Keratinocyte (primary cell): ENCODE measurements around the gene GTF3C6. TPM values are rescaled to one million over a fixed set of nuclear protein-coding genes. Genes with fewer than 3 reads are reported as not detected.
"Not testable (repeated sequence)": the region's sequence is repeated elsewhere in the genome, so short reads cannot be mapped to it uniquely, and the experiment has no call there.

ENCODE experiments used
- DNase-seq: peaks from one replicate; pipeline ENCODE4 v3.0.0-alpha.2; 2011; ENCODE audit warnings: low read depth, missing footprints, low spot score
- FAIRE-seq: peaks from 2 replicates; lab custom pipeline; 2011; peaks lifted over from hg19 to GRCh38; lab: Jason Lieb, UNC
- H2AFZ ChIP-seq: 2 replicates; pipeline ENCODE4 v1.6.0; 2012; ENCODE audit warnings: low read length, control low read depth, inconsistent platforms; ENCODE audit not compliant: control insufficient read depth
- H3K27ac ChIP-seq: 2 replicates; pipeline ENCODE4 v1.5.1; 2011; ENCODE audit warnings: low read length; ENCODE audit not compliant: control insufficient read depth, insufficient read depth
- H3K27me3 ChIP-seq: 3 replicates; pipeline ENCODE4 v1.6.0; 2011; ENCODE audit warnings: low read length; ENCODE audit not compliant: control insufficient read depth, insufficient read depth; ENCODE audit errors: extremely low read depth
- H3K36me3 ChIP-seq, 2 experiments: 2 replicates in 1 of 2; 3 replicates in 1 of 2; pipeline ENCODE4 v1.5.1; 2011; ENCODE audit warnings: low read length in 2 of 2, mild to moderate bottlenecking in 1 of 2; ENCODE audit not compliant: control insufficient read depth in 2 of 2, insufficient read depth in 2 of 2; ENCODE audit errors: extremely low read depth in 1 of 2
- H3K4me1 ChIP-seq: 3 replicates; pipeline ENCODE4 v1.5.1; 2011; ENCODE audit warnings: low read length; ENCODE audit not compliant: control insufficient read depth, insufficient read depth; ENCODE audit errors: extremely low read depth
- H3K4me2 ChIP-seq: 3 replicates; pipeline ENCODE4 v1.6.0; 2011; ENCODE audit warnings: low read depth, low read length; ENCODE audit not compliant: control insufficient read depth, insufficient read depth; ENCODE audit errors: extremely low read depth
- H3K4me3 ChIP-seq, 3 experiments: fragments of 200-600 bp in 1 of 3; sonication (generic) in 1 of 3; 2 replicates in 2 of 3; 3 replicates in 1 of 3; pipeline ENCODE4 v1.5.1; 2011 to 2016; ENCODE audit warnings: low read length in 3 of 3, mild to moderate bottlenecking in 3 of 3, control low read depth in 2 of 3, inconsistent platforms in 1 of 3, low read depth in 1 of 3, mixed read lengths in 1 of 3, mixed run types in 1 of 3, moderate library complexity in 1 of 3; ENCODE audit not compliant: control insufficient read depth in 2 of 3, insufficient read depth in 2 of 3; ENCODE audit errors: extremely low read depth in 1 of 3
- H3K79me2 ChIP-seq: 2 replicates; pipeline ENCODE4 v1.6.0; 2012; ENCODE audit warnings: low read length; ENCODE audit not compliant: control insufficient read depth, insufficient read depth
- H3K9ac ChIP-seq: 3 replicates; pipeline ENCODE4 v1.6.0; 2011; ENCODE audit warnings: low read length; ENCODE audit not compliant: control insufficient read depth, insufficient read depth; ENCODE audit errors: extremely low read depth
- H3K9me1 ChIP-seq: 3 replicates; pipeline ENCODE4 v1.6.0; 2011; ENCODE audit warnings: low read length; ENCODE audit not compliant: control insufficient read depth, insufficient read depth; ENCODE audit errors: extremely low read depth
- H3K9me3 ChIP-seq: 2 replicates; pipeline ENCODE4 v1.5.1; 2012; ENCODE audit warnings: low read depth, low read length; ENCODE audit not compliant: control insufficient read depth
- H4K20me1 ChIP-seq: 3 replicates; pipeline ENCODE4 v1.6.0; 2011; ENCODE audit warnings: low read length; ENCODE audit not compliant: control insufficient read depth, insufficient read depth; ENCODE audit errors: extremely low read depth
- CTCF ChIP-seq, 3 experiments: IDR thresholded peaks in 1 of 3; conservative IDR thresholded peaks in 1 of 3; optimal IDR thresholded peaks in 1 of 3; 2 replicates in 2 of 3; 3 replicates in 1 of 3; pipeline versions ENCODE3 to v1.5.1; 2011; ENCODE audit warnings: low read length in 3 of 3, mild to moderate bottlenecking in 3 of 3, moderate library complexity in 2 of 3, control low read depth in 1 of 3, inconsistent platforms in 1 of 3; ENCODE audit not compliant: insufficient read depth in 2 of 3; ENCODE audit errors: extremely low read depth in 1 of 3
- EZH2 ChIP-seq: IDR thresholded peaks from one replicate; pipeline ENCODE4 v1.6.1; 2012; ENCODE audit warnings: inconsistent platforms, mild to moderate bottlenecking, low read length, moderate library complexity
- dilution Hi-C: fragments of 300-500 bp; cut with MboI; formaldehyde crosslinking; loops from one replicate; pipeline ENCODE4 v1.7.0; 2020; ENCODE audit warnings: low sequenced_read_pairs; ENCODE audit not compliant: extremely low pct_ligation_motif_present
- polyA plus RNA-seq, 5 experiments: library from polyadenylated mRNA; depleted of rRNA in 3 of 5; stranded (reverse) in 3 of 5; stranded (forward) in 1 of 5; unstranded in 1 of 5; fragments of >200 nt; gene quantifications; 1 replicate in 1 of 5; 2 replicates in 3 of 5; 3 replicates in 1 of 5; pipeline versions ENCODE4 v1.2.1 to v1.2.3, GENCODE V29; 2011 to 2012; ENCODE audit warnings: missing spikeins in 2 of 5, low read depth in 1 of 5, low replicate concordance in 1 of 5

Gene GTF3C6
- polyA plus RNA-seq, 1 donor (not counting 4 experiments of a cell fraction or from before 2014, with no cell fraction given) = 40.8 TPM

DNA sequence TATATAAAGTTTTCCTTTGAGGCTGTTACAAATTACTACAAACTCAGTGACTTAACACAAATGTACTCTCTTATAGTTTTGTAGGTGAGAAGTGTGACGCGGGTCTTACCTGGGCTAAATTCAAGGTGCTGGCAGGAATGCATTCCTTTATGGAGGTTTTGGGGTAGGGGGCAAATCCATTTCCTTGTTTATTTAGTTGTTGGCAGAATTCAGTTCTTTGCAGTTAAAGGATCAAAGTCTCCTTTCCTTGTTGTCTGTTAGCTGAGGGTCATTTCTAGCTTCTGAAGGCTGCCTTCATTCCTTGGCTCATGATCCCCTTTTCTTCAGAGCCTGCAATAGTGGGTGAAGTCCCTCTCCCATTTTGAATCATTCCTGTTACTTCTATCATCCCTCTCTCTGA, 10.2 kb downstream of the GTF3C6 start:
- dilution Hi-C loops, DNase-seq, H3K9me3 ChIP-seq, H4K20me1 ChIP-seq, H3K27ac ChIP-seq, H3K4me1 ChIP-seq, FAIRE-seq, H3K79me2 ChIP-seq, H3K4me3 ChIP-seq, H3K27me3 ChIP-seq, H3K9ac ChIP-seq, H2AFZ ChIP-seq, H3K4me2 ChIP-seq, H3K9me1 ChIP-seq, H3K36me3 ChIP-seq: not testable (repeated sequence)

DNA sequence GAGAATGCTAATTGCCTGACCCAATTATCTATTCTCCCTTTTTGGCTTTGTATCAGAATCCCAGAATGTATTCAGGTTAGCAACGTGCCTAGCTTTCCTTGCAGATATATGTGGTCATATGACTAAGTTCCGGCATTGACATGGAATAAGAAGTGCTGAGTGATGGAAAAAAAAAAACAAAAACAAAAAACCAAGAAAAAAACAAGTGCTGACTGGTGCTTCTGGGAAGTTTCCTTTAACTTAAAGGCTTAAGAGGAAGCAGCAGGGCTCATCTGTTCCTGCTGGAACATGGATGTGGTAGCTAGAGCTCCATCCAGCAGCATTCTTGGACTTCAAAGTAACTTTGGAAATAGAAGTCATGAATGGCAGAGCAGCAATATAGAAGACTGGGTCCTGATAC, 13.0 kb downstream of the GTF3C6 start:
- no peak for DNase-seq
- Histone ChIP-seq H3K4me1 (peaks cover 8% of the 10 kb centered on the region), H3K36me3 (peaks cover 0 to 4% of the 10 kb centered on the region in 2 experiments), H3K27ac (no peak overlapping the region), H3K79me2 (no peaks in the 10 kb centered on the region), H3K27me3 (no peaks in the 10 kb centered on the region), H3K9me1 (no peaks in the 10 kb centered on the region), H4K20me1 (no peaks in the 10 kb centered on the region), H3K9me3 (no peaks in the 10 kb centered on the region), H3K9ac (no peak overlapping the region), H3K4me2 (peak overlapping the region; percentile 34), H2AFZ (no peak overlapping the region), H3K4me3 (no peak overlapping the region)
- dilution Hi-C loops = no loop called here
- TF ChIP-seq EZH2 (no peak), CTCF (optimal IDR thresholded peaks at IDR 0.05 in 1 of 3, IDR thresholded peaks at IDR 0.05 in 1 of 3, conservative IDR thresholded peaks at IDR 0.05 in 1 of 3; ENCODE audit: extremely low read depth in 1 of 3, insufficient read depth in 2 of 3, low read length in 3 of 3) (no peak)
- peak; percentile 71 for FAIRE-seq

DNA sequence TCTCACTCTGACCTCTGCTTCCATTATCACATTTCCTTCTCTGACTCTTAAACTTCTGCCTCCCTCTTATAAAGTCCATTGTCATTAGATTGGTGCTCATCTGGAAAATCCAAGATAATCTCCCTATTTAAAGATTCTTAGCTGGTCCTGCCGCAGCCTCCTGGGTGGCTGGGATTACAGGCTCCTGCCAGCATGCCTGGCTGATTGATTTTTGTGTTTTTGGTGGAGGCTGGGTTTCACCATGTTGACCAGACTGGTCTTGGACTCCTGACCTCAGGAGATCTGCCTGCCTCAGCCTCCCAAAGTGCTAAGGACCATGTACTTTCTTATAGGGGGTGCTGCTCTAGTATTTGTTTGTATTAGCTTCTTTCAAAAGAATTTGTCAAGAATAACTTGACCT, 18.1 kb downstream of the GTF3C6 start:
- H3K9me1 ChIP-seq = no peaks in the 10 kb centered on the region
- peaks cover 0 to 2% of the 10 kb centered on the region in 2 experiments for H3K36me3 ChIP-seq
- dilution Hi-C loops = no loop called here
- H4K20me1 ChIP-seq = no peaks in the 10 kb centered on the region
- TF ChIP-seq CTCF (optimal IDR thresholded peaks at IDR 0.05 in 1 of 3, IDR thresholded peaks at IDR 0.05 in 1 of 3, conservative IDR thresholded peaks at IDR 0.05 in 1 of 3; ENCODE audit: extremely low read depth in 1 of 3, insufficient read depth in 2 of 3, low read length in 3 of 3) = no peak
- TF ChIP-seq EZH2 = no peak
- no peaks in the 10 kb centered on the region for H3K27me3 ChIP-seq
- FAIRE-seq (no peak), DNase-seq (no peak)
- H3K4me1 ChIP-seq = peaks cover 7% of the 10 kb centered on the region
- H3K27ac ChIP-seq = no peak overlapping the region
- no peak overlapping the region for H2AFZ ChIP-seq
- H3K9ac ChIP-seq = no peak overlapping the region
- no peak overlapping the region for H3K4me3 ChIP-seq
- H3K79me2 ChIP-seq = peaks cover 6% of the 10 kb centered on the region
- H3K9me3 ChIP-seq = no peaks in the 10 kb centered on the region
- H3K4me2 ChIP-seq = no peak overlapping the region
